NOMO-1 treated with DMSO at 0.1 percent for 48 hours (cell line): ENCODE results near the gene PAXX.
"Not testable (repeated sequence)": the region's sequence is repeated elsewhere in the genome, so short reads cannot be mapped to it uniquely, and the experiment has no call there.

ENCODE experiments used
- DNase-seq: peaks from one replicate; lab custom pipeline; 2025; ENCODE audit not compliant: unreplicated experiment; lab: John Stamatoyannopoulos, UW

PAXX gene

GRCh38 chr9:137030006-137030405, 37.8 kb downstream of the PAXX start:
- DNase-seq: no peak

GRCh38 chr9:137030538-137031527, 38.6 kb downstream of the PAXX start:
- peak; percentile 87 for DNase-seq

- DNase-seq: peak; percentile 63
Measured at GRCh38 chr9:137031904-137032640, 39.9 kb downstream of the PAXX start, which contains the start of gene FUT7. Gene FUT7, minus strand, starts transcription at chr9:137032088. Its CDS starts 97 bp downstream, at chr9:137031991.

- DNase-seq: peak; percentile 71
Measured at GRCh38 chr9:137032858-137033257, 40.6 kb downstream of the PAXX start.

- DNase-seq: not testable (repeated sequence)
Measured at GRCh38 chr9:137033481-137033880, 41.3 kb downstream of the PAXX start.

- peak; percentile 67 for DNase-seq
Measured at GRCh38 chr9:137034039-137034708, 42.0 kb downstream of the PAXX start.

GRCh38 chr9:137034709-137035506, 42.7 kb downstream of the PAXX start:
- peak; percentile 91 for DNase-seq

- no peak for DNase-seq
Measured at GRCh38 chr9:137035507-137035834, 43.2 kb downstream of the PAXX start.

GRCh38 chr9:137035937-137036336, 43.7 kb downstream of the PAXX start:
- DNase-seq: no peak

GRCh38 chr9:137037035-137037434, 44.8 kb downstream of the PAXX start:
- DNase-seq: no peak

GRCh38 chr9:137037483-137037882, 45.3 kb downstream of the PAXX start:
- no peak for DNase-seq

GRCh38 chr9:137038916-137039315, 46.7 kb downstream of the PAXX start:
- no peak for DNase-seq

- DNase-seq: no peak
Measured at GRCh38 chr9:137039611-137040366, 47.6 kb downstream of the PAXX start.

- no peak for DNase-seq
Measured at GRCh38 chr9:137040568-137040967, 48.3 kb downstream of the PAXX start.

GRCh38 chr9:137041124-137041523, 48.9 kb downstream of the PAXX start:
- DNase-seq: no peak

- no peak for DNase-seq
Measured at GRCh38 chr9:137042751-137043727, 50.8 kb downstream of the PAXX start.
